Liver (tissue), 3 donors: Measurements from ENCODE around the gene ZC3H7B.

ENCODE experiments used
- JUND ChIP-seq, 2 donors: IDR thresholded peaks; 2 replicates each; pipeline ENCODE4 v1.6.1; 2016; ENCODE audit warnings: antibody characterized with exemption in 2 of 2
- SP1 ChIP-seq: IDR thresholded peaks from 2 replicates; pipeline ENCODE4 v1.6.1; 2018; ENCODE audit warnings: antibody characterized with exemption, mild to moderate bottlenecking
- TAF1 ChIP-seq: conservative IDR thresholded peaks from 2 replicates; pipeline ENCODE4 v1.6.1; 2016; ENCODE audit warnings: antibody characterized with exemption, mild to moderate bottlenecking
- YY1 ChIP-seq: IDR thresholded peaks from 2 replicates; pipeline ENCODE4 v1.6.1; 2016; ENCODE audit warnings: antibody characterized with exemption, mild to moderate bottlenecking
- TF ChIP-seq, protein P1 (sequence below): fragments of 150-350 bp; IDR thresholded peaks from 2 replicates; pipeline ENCODE4 v1.5.1; 2017; ENCODE audit warnings: improper control_type of control experiment, low read depth, low read length; ENCODE audit not compliant: missing input control
- TF ChIP-seq, protein P2 (sequence below): IDR thresholded peaks from 2 replicates; pipeline ENCODE4 v1.6.1; 2016; ENCODE audit warnings: antibody characterized with exemption, mild to moderate bottlenecking
- donor health status: healthy.
- donor health status: healthy.

DNA sequence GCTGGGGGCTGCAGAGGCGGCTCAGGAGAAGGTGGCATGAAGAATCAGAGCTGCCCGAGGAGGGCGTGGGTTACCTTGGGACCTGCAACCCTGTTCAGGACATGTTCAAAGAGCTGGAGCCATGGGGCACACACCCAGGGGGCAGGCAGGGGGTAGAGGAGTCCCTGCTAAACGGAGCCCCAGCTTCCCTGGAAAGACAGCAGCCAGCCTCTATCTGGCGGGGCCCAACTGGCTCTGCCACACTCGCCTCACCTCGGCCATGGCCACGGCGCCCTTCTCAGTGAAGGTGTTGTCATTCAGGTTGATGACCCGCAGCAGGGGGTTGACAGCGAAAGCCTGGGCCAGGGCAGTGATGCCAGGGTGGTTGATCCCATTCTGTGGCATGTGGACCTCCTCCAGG is 43.6 kb upstream of the ZC3H7B start:
- TF ChIP-seq, protein P1, sequence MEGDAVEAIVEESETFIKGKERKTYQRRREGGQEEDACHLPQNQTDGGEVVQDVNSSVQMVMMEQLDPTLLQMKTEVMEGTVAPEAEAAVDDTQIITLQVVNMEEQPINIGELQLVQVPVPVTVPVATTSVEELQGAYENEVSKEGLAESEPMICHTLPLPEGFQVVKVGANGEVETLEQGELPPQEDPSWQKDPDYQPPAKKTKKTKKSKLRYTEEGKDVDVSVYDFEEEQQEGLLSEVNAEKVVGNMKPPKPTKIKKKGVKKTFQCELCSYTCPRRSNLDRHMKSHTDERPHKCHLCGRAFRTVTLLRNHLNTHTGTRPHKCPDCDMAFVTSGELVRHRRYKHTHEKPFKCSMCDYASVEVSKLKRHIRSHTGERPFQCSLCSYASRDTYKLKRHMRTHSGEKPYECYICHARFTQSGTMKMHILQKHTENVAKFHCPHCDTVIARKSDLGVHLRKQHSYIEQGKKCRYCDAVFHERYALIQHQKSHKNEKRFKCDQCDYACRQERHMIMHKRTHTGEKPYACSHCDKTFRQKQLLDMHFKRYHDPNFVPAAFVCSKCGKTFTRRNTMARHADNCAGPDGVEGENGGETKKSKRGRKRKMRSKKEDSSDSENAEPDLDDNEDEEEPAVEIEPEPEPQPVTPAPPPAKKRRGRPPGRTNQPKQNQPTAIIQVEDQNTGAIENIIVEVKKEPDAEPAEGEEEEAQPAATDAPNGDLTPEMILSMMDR, result no peak
- TF ChIP-seq JUND (IDR thresholded peaks at IDR 0.05) (no peak), TAF1 (no peak), SP1 (no peak), YY1 (no peak)
- TF ChIP-seq, protein P2, sequence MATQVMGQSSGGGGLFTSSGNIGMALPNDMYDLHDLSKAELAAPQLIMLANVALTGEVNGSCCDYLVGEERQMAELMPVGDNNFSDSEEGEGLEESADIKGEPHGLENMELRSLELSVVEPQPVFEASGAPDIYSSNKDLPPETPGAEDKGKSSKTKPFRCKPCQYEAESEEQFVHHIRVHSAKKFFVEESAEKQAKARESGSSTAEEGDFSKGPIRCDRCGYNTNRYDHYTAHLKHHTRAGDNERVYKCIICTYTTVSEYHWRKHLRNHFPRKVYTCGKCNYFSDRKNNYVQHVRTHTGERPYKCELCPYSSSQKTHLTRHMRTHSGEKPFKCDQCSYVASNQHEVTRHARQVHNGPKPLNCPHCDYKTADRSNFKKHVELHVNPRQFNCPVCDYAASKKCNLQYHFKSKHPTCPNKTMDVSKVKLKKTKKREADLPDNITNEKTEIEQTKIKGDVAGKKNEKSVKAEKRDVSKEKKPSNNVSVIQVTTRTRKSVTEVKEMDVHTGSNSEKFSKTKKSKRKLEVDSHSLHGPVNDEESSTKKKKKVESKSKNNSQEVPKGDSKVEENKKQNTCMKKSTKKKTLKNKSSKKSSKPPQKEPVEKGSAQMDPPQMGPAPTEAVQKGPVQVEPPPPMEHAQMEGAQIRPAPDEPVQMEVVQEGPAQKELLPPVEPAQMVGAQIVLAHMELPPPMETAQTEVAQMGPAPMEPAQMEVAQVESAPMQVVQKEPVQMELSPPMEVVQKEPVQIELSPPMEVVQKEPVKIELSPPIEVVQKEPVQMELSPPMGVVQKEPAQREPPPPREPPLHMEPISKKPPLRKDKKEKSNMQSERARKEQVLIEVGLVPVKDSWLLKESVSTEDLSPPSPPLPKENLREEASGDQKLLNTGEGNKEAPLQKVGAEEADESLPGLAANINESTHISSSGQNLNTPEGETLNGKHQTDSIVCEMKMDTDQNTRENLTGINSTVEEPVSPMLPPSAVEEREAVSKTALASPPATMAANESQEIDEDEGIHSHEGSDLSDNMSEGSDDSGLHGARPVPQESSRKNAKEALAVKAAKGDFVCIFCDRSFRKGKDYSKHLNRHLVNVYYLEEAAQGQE, result no peak
